SK-MEL-5 (cell line): Measurements from ENCODE around the gene DPF3. TPM values are rescaled to one million over a fixed set of nuclear protein-coding genes. Genes with fewer than 3 reads are reported as not detected.

Experiments
- DNase-seq: peaks from one replicate; pipeline ENCODE4 v3.0.0-alpha.2; 2016; ENCODE audit warnings: low read depth, low spot score
- in situ Hi-C: cut with HindIII; loops from 2 replicates; pipeline ENCODE4 v1.10.0; 2016; ENCODE audit warnings: low sequenced_read_pairs, high pct_unique_total_duplicates, low pct_unique_long_range_greater_than_20kb
- total RNA-seq: library from RNA; depleted of rRNA; stranded (reverse); fragments of >200 nt; shearing (Covaris generic); gene quantifications from 2 replicates; pipeline ENCODE4 v1.2.3, GENCODE V29; 2014

The DPF3 gene
- total RNA-seq, 1 experiment from 2014 or later: 1.3 TPM

GRCh38 chr14:72731252-72732020 is 162.5 kb downstream of the DPF3 start:
- DNase-seq: no peak
- in situ Hi-C loops: no loop called here

DNA sequence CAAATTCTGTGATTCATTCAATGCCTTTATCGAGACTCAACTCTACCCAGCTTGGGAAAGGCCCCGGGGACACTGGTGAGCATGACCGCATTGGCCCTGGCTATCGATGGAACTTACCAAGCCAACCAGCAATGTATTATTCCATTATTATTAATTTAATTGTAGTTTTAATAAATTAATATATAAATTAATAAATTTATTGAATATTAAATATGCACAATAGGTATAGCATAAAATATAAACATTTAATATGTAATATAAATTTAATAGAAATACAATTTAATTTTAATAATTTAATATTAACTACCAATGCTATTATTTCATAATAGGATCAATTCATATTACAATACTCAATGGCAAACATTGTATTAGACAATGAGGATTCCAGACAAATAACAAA is 163.4 kb downstream of the DPF3 start:
- in situ Hi-C loops: no loop called here

GRCh38 chr14:72726444-72726843 is 167.5 kb downstream of the DPF3 start:
- no peak for DNase-seq

More for the DNA sequence above, 163.4 kb downstream of the DPF3 start:
- no peak for DNase-seq

GRCh38 chr14:72723858-72724530 is 169.9 kb downstream of the DPF3 start:
- in situ Hi-C loops: no loop called here
- no peak for DNase-seq

More at GRCh38 chr14:72726444-72726843, 167.5 kb downstream of the DPF3 start:
- in situ Hi-C loops: no loop called here

DNA sequence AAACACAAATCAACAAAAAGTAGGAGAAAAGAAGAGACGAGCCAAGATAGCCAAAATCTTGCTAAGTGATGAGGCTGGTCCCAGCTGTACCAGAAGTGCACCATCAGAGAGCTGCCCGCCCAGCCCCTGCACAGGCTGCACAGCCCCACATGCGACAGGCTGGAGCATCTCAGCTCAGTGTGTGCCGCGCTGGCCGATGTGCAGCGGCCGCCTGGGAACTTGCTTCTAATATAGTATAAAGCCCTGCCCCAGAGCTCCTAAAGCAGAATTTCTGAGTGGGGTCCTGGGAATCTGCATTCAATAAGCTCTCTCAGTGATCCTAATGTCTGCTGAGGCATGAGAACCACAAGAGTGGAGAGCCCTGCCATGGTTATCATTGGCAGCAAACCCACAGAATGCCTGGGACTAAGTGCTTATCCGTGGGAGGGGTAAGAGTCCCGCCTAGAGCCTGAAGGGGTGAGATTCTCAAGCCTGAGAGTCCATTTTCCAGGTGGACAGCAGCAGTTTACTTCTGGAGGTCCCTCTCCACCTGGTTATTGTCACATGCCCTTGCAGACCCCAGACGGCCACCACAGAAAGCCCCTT is 171.6 kb downstream of the DPF3 start:
- no peak for DNase-seq
- in situ Hi-C loops: no loop called here

DNA sequence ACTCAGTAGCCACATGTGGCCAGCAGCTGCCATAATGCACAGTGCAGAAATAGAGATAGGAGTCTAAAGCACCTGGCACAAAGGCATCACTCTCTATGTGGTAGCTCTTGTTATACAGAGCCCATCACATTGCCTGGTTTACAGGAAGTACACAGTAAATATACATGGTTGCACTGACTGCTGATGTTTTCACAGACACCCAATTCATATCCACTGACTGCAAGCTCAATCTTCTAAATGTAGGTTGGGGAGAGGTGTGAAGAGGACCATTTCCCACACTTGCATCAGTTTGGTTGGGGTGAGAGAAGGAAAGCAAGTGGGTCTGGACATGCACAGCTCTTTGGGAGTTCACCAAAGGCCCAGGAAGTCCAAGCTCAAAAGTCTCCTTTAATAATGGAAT is 172.8 kb downstream of the DPF3 start:
- no peak for DNase-seq

GRCh38 chr14:72717220-72717619 is 176.7 kb downstream of the DPF3 start:
- DNase-seq: no peak
- in situ Hi-C loops: no loop called here

More for the DNA sequence above, 172.8 kb downstream of the DPF3 start:
- in situ Hi-C loops: no loop called here

- no peak for DNase-seq
- in situ Hi-C loops: no loop called here
Measured at GRCh38 chr14:72716476-72716875, 177.4 kb downstream of the DPF3 start.

- no peak for DNase-seq
- in situ Hi-C loops: no loop called here
Measured at GRCh38 chr14:72715850-72716228, 178.1 kb downstream of the DPF3 start.

DNA sequence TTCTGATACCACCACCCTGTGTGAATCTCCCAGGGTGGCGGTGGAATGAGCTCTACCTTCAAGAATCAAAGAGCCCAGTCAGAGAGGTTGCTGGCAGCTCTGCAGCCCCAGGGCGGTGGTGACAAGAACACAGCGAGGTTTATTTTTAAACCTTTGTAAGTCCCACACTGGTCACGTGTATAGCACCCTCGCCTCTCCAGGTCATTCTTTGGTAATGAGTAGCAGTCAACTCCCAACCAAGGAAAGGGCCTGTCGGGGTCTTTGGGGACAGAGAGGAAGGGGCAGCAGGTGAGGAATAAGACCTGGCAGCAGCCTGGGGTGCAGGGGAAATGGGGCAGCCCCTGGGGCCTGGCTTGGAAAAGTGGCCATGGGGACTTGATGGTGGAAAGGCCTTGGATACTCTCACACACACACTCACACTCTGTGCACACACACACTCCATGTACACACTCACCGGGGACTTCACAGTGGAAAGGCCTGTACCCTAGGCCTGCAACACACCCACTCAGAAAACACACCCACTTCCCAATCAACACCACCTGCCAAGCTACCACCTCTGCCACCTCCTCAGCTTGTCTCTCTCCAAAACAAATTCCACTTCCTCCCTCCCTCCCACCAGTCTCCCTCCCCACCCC is 178.6 kb downstream of the DPF3 start:
- in situ Hi-C loops: no loop called here
- DNase-seq: peak; percentile 18

DNA sequence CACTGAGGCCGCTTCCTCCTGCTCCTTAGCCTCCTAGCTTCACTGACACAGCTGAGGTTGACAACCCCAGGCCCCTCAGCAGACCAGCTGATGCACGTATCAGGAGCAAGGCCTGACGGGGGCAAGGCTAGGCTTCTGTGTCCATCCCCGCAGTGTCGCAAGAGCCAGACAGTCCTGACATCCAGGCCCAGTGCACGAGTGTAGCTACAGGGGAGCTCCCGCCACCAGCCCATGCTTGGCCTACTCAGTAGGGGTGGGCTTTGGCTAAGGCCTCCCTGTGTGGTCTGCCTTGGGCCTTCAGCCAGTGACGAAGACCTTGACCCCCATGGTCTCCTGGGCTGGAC is 179.1 kb downstream of the DPF3 start:
- in situ Hi-C loops: no loop called here
- DNase-seq: no peak

DNA sequence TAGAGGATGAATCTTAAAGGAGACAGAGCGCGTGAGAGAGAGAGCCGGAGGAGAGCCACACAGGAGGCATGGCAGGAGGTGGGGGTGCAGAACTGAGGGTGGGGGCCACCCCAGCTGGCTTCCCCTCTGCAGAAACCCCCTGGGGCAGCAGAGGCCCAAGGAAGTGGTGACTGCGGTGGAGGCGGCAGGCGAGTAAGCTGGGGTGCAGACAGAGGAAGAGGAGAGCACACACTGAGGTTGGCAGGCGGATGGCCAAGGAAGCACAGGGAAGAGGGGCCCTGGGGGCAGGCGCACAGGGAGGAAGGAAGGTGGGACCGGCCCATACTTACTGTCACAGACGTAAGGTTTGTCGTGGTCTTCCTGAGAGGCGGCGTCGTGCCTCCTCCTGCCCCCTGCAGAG is 179.8 kb downstream of the DPF3 start:
- no peak for DNase-seq
- in situ Hi-C loops: no loop called here

- in situ Hi-C loops: no loop called here
- DNase-seq: no peak
Measured at GRCh38 chr14:72711936-72712335, 182.0 kb downstream of the DPF3 start.

GRCh38 chr14:72709916-72710611 is 183.8 kb downstream of the DPF3 start:
- DNase-seq: no peak
- in situ Hi-C loops: no loop called here

- in situ Hi-C loops: no loop called here
- peak; percentile 95 for DNase-seq
Measured at GRCh38 chr14:72708708-72709475, 185.0 kb downstream of the DPF3 start.

- DNase-seq: no peak
Measured at GRCh38 chr14:72708222-72708621, 185.7 kb downstream of the DPF3 start.

GRCh38 chr14:72706485-72706884 is 187.4 kb downstream of the DPF3 start:
- in situ Hi-C loops: no loop called here
- no peak for DNase-seq

More at GRCh38 chr14:72708222-72708621, 185.7 kb downstream of the DPF3 start:
- in situ Hi-C loops: no loop called here
